ENCODE results near the gene ZSCAN26.
"Not testable (repeated sequence)": the region's sequence is repeated elsewhere in the genome, so short reads cannot be mapped to it uniquely, and the experiment has no call there.

ZSCAN26 gene

GRCh38 chr6:28312939-28313338 is 46.0 kb downstream of the ZSCAN26 start:
- TF ChIP-seq, protein P1, sequence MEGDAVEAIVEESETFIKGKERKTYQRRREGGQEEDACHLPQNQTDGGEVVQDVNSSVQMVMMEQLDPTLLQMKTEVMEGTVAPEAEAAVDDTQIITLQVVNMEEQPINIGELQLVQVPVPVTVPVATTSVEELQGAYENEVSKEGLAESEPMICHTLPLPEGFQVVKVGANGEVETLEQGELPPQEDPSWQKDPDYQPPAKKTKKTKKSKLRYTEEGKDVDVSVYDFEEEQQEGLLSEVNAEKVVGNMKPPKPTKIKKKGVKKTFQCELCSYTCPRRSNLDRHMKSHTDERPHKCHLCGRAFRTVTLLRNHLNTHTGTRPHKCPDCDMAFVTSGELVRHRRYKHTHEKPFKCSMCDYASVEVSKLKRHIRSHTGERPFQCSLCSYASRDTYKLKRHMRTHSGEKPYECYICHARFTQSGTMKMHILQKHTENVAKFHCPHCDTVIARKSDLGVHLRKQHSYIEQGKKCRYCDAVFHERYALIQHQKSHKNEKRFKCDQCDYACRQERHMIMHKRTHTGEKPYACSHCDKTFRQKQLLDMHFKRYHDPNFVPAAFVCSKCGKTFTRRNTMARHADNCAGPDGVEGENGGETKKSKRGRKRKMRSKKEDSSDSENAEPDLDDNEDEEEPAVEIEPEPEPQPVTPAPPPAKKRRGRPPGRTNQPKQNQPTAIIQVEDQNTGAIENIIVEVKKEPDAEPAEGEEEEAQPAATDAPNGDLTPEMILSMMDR (IDR thresholded peaks at IDR 0.05; ENCODE audit: insufficient read depth, low read depth, low read length, missing control alignments), result no peak
- DNase-seq (ENCODE audit: low read depth), result no peak
- H3K4me3 ChIP-seq (ENCODE audit: low read length), result no peak overlapping the region

- TF ChIP-seq, protein P1 (IDR thresholded peaks at IDR 0.05; ENCODE audit: insufficient read depth, low read depth, low read length, missing control alignments), result no peak
- DNase-seq (ENCODE audit: low read depth), result no peak
- H3K4me3 ChIP-seq (ENCODE audit: low read length), result no peak overlapping the region
Observed at GRCh38 chr6:28315628-28316027, 48.7 kb downstream of the ZSCAN26 start.

- not testable (repeated sequence) for DNase-seq (ENCODE audit: low read depth); H3K4me3 ChIP-seq (ENCODE audit: low read length)
Observed at GRCh38 chr6:28317866-28318265, 50.9 kb downstream of the ZSCAN26 start.

GRCh38 chr6:28322661-28323060 is 55.7 kb downstream of the ZSCAN26 start:
- no peak for DNase-seq (ENCODE audit: low read depth)
- TF ChIP-seq, protein P1 (IDR thresholded peaks at IDR 0.05; ENCODE audit: insufficient read depth, low read depth, low read length, missing control alignments), result no peak
- no peak overlapping the region for H3K4me3 ChIP-seq (ENCODE audit: low read length)

GRCh38 chr6:28323813-28324424 is 57.0 kb downstream of the ZSCAN26 start:
- TF ChIP-seq, protein P1 (IDR thresholded peaks at IDR 0.05; ENCODE audit: insufficient read depth, low read depth, low read length, missing control alignments), result no peak
- no peak for DNase-seq (ENCODE audit: low read depth)
- H3K4me3 ChIP-seq (ENCODE audit: low read length), result no peak overlapping the region

- TF ChIP-seq, protein P1 (IDR thresholded peaks at IDR 0.05; ENCODE audit: insufficient read depth, low read depth, low read length, missing control alignments), result no peak
- H3K4me3 ChIP-seq (ENCODE audit: low read length), result no peak overlapping the region
- DNase-seq (ENCODE audit: low read depth), result no peak
Observed at GRCh38 chr6:28326371-28326948, 59.5 kb downstream of the ZSCAN26 start.

Measured in epithelial cell of esophagus (primary cell).